Measurements from ENCODE around the gene TAF10. TPM values are rescaled to one million over a fixed set of nuclear protein-coding genes. Genes with fewer than 3 reads are reported as not detected.

The TAF10 gene
- total RNA-seq, 1 experiment from 2014 or later, result 187 TPM

DNA sequence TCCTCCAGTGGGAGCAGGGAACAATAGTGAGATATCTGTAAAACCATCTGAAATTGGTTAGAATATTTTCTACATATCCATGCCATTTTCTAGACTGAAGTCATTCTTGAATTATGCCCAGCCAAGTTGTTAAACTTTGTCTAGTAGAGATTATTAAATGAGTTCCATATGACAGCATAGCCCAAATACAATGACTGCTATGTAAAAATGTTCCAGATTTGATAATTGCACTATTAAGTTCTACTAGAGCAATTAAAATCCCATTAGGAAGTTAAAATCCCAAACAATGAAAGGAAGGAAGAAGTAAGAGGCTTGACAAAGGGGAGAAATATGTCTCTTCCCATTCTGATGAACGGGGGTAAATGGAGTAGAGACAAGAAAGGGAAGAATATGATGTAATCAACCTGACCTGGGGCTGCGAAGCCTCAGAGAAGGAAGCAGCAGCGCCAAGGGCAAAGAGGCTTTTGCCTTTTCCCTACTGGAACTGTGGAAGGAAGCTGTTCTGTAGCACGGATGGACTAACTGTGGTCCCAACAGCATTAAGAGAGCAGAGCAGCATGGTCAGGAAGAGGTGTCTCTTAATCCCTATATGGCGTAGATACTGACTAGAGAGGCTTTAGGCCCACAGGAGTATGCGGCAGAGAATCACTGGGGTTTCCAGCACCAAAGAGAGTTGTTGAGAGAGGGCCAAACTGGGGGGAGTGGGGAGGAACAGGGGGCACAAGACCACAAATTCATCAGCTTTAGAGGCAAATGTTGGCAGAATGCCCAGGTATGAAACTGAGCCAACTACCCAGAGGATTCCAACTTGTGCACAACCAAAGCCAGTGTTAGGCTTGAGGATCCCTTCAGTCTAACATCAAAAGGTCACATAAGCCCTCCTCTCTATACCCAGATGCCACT, 35.3 kb downstream of the TAF10 start:
- no peaks in the 10 kb centered on the region for H3K9me3 Mint-ChIP-seq (ENCODE audit: low read depth, unreplicated experiment)
- peak overlapping the region; percentile 2 for H3K27ac Mint-ChIP-seq (ENCODE audit: unreplicated experiment)
- no peak overlapping the region for H3K4me3 Mint-ChIP-seq (ENCODE audit: low read depth, unreplicated experiment)
- no peaks in the 10 kb centered on the region for H3K27me3 Mint-ChIP-seq (ENCODE audit: unreplicated experiment)
- intact Hi-C loops (cut with micrococcal nuclease; ENCODE audit: unreplicated experiment), result no loop called here
- no peak for DNase-seq
- TF ChIP-seq, protein P1, sequence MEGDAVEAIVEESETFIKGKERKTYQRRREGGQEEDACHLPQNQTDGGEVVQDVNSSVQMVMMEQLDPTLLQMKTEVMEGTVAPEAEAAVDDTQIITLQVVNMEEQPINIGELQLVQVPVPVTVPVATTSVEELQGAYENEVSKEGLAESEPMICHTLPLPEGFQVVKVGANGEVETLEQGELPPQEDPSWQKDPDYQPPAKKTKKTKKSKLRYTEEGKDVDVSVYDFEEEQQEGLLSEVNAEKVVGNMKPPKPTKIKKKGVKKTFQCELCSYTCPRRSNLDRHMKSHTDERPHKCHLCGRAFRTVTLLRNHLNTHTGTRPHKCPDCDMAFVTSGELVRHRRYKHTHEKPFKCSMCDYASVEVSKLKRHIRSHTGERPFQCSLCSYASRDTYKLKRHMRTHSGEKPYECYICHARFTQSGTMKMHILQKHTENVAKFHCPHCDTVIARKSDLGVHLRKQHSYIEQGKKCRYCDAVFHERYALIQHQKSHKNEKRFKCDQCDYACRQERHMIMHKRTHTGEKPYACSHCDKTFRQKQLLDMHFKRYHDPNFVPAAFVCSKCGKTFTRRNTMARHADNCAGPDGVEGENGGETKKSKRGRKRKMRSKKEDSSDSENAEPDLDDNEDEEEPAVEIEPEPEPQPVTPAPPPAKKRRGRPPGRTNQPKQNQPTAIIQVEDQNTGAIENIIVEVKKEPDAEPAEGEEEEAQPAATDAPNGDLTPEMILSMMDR (IDR thresholded peaks at IDR 0.05; ENCODE audit: unreplicated experiment), result no peak
- peaks cover 2% of the 10 kb centered on the region for H3K36me3 Mint-ChIP-seq (ENCODE audit: insufficient read depth, unreplicated experiment)
- no TSS peak for BruUV-seq (replicated peaks)
- CTCF ChIA-PET, result no interaction called here
- H3K4me1 Mint-ChIP-seq (ENCODE audit: low read depth, unreplicated experiment), result no peaks in the 10 kb centered on the region

DNA sequence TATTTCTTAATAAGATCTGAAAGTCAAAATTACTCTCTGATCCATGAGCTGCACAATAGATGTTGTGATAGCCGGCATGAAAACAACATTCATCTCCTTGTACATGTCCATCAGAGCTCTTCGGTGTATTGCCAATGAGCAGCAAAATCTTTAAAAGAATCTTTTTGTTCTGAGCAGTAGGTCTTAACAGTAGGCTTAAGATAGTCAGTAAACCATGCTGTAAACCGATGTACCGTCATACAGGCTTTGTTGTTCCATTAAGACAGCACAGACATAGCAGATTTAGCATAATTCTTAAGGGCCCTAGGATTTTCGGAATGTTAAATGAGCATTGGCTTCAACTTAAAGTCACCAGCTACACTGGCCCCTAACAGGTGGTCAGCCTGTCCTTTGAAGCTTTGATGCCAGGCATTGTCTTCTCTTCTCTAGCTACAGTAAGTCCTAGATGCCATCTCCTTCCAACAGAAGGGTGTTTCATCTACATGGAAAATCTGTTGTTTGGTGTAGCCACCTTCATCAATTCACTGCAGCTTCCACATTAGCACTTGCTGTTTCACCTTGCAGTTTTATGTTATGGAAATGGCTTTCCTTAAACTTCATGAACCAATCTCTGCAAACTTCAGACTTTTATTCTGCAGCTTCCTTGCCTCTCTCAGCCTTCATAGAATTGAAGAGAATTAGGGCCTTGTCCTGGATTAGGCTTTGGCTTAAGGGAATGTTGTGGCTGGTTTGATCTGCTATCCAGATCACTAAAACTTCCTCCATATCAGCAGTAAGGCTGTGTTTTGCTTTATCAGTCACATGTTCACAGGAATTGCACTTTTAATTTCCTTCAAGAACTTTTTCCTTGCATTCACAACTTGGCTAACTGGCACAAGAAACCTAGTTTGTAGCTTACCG, 37.0 kb downstream of the TAF10 start:
- intact Hi-C loops (cut with micrococcal nuclease; ENCODE audit: unreplicated experiment), result no loop called here
- no TSS peak for BruUV-seq (replicated peaks)
- CTCF ChIA-PET, result no interaction called here
- no peak for DNase-seq
- Mint-ChIP-seq H3K4me1 (ENCODE audit: low read depth, unreplicated experiment) (no peaks in the 10 kb centered on the region), H3K4me3 (ENCODE audit: low read depth, unreplicated experiment) (no peak overlapping the region), H3K27ac (ENCODE audit: unreplicated experiment) (no peak overlapping the region), H3K36me3 (ENCODE audit: insufficient read depth, unreplicated experiment) (peaks cover 6% of the 10 kb centered on the region), H3K9me3 (ENCODE audit: low read depth, unreplicated experiment) (no peaks in the 10 kb centered on the region), H3K27me3 (ENCODE audit: unreplicated experiment) (no peaks in the 10 kb centered on the region)
- TF ChIP-seq, protein P1 (IDR thresholded peaks at IDR 0.05; ENCODE audit: unreplicated experiment), result no peak

DNA sequence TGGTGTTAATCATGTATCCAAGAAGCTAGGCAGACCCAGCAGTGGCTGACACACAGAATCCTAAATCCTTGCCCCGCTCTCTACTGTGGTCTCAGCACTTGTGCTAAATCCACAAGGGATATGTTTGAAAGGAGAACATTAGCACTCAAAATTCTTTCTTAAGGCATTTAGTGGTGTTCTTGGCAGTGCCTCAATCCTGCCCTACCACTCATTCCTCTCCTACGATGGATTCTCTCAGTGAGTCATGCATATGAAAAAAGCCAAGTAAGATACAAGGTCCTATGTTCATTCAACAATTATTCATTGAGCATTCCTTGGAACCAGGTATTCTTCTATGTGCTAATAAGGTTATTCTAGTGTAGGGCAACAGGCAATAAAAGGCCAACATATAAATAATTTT, 39.8 kb downstream of the TAF10 start:
- intact Hi-C loops (cut with micrococcal nuclease; ENCODE audit: unreplicated experiment), result no loop called here
- CTCF ChIA-PET, result no interaction called here
- no peak overlapping the region for H3K27ac Mint-ChIP-seq (ENCODE audit: unreplicated experiment)
- TF ChIP-seq, protein P1 (IDR thresholded peaks at IDR 0.05; ENCODE audit: unreplicated experiment), result no peak
- peaks cover 16% of the 10 kb centered on the region for H3K36me3 Mint-ChIP-seq (ENCODE audit: insufficient read depth, unreplicated experiment)
- H3K9me3 Mint-ChIP-seq (ENCODE audit: low read depth, unreplicated experiment), result no peaks in the 10 kb centered on the region
- H3K4me1 Mint-ChIP-seq (ENCODE audit: low read depth, unreplicated experiment), result no peaks in the 10 kb centered on the region
- H3K27me3 Mint-ChIP-seq (ENCODE audit: unreplicated experiment), result no peaks in the 10 kb centered on the region
- H3K4me3 Mint-ChIP-seq (ENCODE audit: low read depth, unreplicated experiment), result no peak overlapping the region
- DNase-seq, result no peak
- no TSS peak for BruUV-seq (replicated peaks)

DNA sequence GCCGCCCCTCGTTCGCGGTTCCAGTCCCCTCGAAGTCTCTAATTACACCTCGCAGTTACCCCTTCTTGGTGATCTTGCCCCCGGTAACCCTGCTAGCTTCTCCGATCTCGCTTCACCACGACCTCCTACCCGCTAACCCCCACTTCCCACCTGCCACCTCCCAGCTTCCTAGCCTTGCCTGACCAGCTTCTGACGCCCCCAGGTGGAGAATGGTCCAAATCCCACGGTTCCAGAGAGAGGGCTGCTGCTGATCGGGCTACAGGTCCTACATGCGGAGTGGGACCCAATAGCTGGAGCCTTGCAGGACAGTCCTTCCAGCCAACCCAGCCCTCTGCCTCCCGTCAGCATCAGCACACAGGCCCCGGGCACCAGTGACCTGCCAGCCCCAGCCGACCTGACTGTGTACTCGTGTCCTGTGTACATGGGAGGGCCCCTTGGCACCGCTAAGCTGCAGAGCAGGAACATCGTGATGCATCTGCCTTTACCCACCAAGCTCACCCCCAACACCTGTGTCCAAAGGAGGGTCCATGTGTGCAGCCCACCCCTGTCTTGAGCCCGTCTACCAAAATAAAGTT, 40.5 kb downstream of the TAF10 start:
- Mint-ChIP-seq H3K36me3 (ENCODE audit: insufficient read depth, unreplicated experiment) (peaks cover 19% of the 10 kb centered on the region), H3K27ac (ENCODE audit: unreplicated experiment) (no peak overlapping the region), H3K27me3 (ENCODE audit: unreplicated experiment) (no peaks in the 10 kb centered on the region), H3K4me3 (ENCODE audit: low read depth, unreplicated experiment) (no peak overlapping the region), H3K9me3 (ENCODE audit: low read depth, unreplicated experiment) (no peaks in the 10 kb centered on the region), H3K4me1 (ENCODE audit: low read depth, unreplicated experiment) (no peaks in the 10 kb centered on the region)
- intact Hi-C loops (cut with micrococcal nuclease; ENCODE audit: unreplicated experiment), result no loop called here
- TF ChIP-seq, protein P1 (IDR thresholded peaks at IDR 0.05; ENCODE audit: unreplicated experiment), result no peak
- no TSS peak for BruUV-seq (replicated peaks)
- DNase-seq, result no peak
- CTCF ChIA-PET, result no interaction called here

Measured in Calu3 (cell line).